Sigmoid colon (tissue), 7 donors: ENCODE results near the gene ATG5. TPM values are rescaled to one million over a fixed set of nuclear protein-coding genes. Genes with fewer than 3 reads are reported as not detected.

Experiments
- DNase-seq: peaks from one replicate; pipeline ENCODE4 v3.0.0-alpha.2; 2019
- H3K27ac ChIP-seq, 4 donors: fragments of 200-600 bp; sonication (generic); one replicate each; pipeline ENCODE4 v1.5.1; 2016 to 2019; ENCODE audit warnings: mild to moderate bottlenecking in 1 of 4
- H3K27me3 ChIP-seq, 3 donors: fragments of 200-600 bp; sonication (generic); one replicate each; pipeline ENCODE4 v1.5.1; 2019; ENCODE audit warnings: mild to moderate bottlenecking in 1 of 3
- H3K36me3 ChIP-seq, 4 donors: fragments of 200-600 bp; sonication (generic); one replicate each; pipeline ENCODE4 v1.5.1; 2016 to 2019
- H3K4me1 ChIP-seq, 4 donors: fragments of 200-600 bp; sonication (generic); one replicate each; pipeline ENCODE4 v1.5.1; 2017 to 2019
- H3K4me3 ChIP-seq, 4 donors: fragments of 200-600 bp; sonication (generic); one replicate each; pipeline ENCODE4 v1.5.1; 2017 to 2019; ENCODE audit warnings: mild to moderate bottlenecking in 2 of 4, moderate library complexity in 1 of 4
- H3K9me3 ChIP-seq, 4 donors: fragments of 200-600 bp in 3 of 4; sonication (generic) in 3 of 4; one replicate each; pipeline versions ENCODE4 v1.5.1 to v1.6.1; 2013 to 2019
- EP300 ChIP-seq, 4 donors: sonication (generic); formaldehyde crosslinking; IDR thresholded peaks; one replicate each; pipeline ENCODE4 v1.6.1; 2017; ENCODE audit warnings: antibody characterized with exemption in 4 of 4
- POLR2A ChIP-seq, 2 donors: fragments of 450-650 bp; IDR thresholded peaks; one replicate each; pipeline ENCODE4 v1.6.1; 2016; ENCODE audit warnings: antibody characterized with exemption in 2 of 2, mild to moderate bottlenecking in 2 of 2, moderate library complexity in 2 of 2
- POLR2AphosphoS5 ChIP-seq, 4 donors: sonication (generic); formaldehyde crosslinking; IDR thresholded peaks; one replicate each; pipeline ENCODE4 v1.6.1; 2017; ENCODE audit warnings: antibody characterized with exemption in 4 of 4
- WGBS, 2 donors: extraction: QIAGEN DNeasy Blood & Tissue Kit; methylation state at CpG; one replicate each; pipeline ENCODE4 v1.1.7; 2013; 5-methylcytosine and 5-hydroxymethylcytosine counted together
- intact Hi-C: fragments of 100-400 bp; cut with DNase I; formaldehyde crosslinking; loops from one replicate; pipeline ENCODE4 v1.15.1; 2023
- polyA plus RNA-seq, 3 donors: library from polyadenylated mRNA; stranded (reverse); fragments of 200-250 nt; gene quantifications; one replicate each; pipeline ENCODE4 v1.2.3, GENCODE V29; 2013
- small RNA-seq, 3 donors: library from RNA; depleted of rRNA; stranded (forward); fragments of <200 nt; gene quantifications; one replicate each; pipeline ENCODE3, GENCODE V24; 2016
- total RNA-seq, 4 donors: library from RNA; depleted of rRNA; stranded (reverse); fragments of >200 nt; gene quantifications; one replicate each; pipeline ENCODE4 v1.1.0, GENCODE V29; 2016
- TF ChIP-seq, protein P1 (sequence below), 4 experiments: fragments of 450-650 bp in 3 of 4; fragments of 200-600 bp in 1 of 4; IDR thresholded peaks; one replicate each; pipeline ENCODE4 v1.5.1; 2016 to 2019; ENCODE audit warnings: antibody characterized with exemption in 4 of 4, mild to moderate bottlenecking in 3 of 4, moderate library complexity in 2 of 4
- donor health status: healthy with polysubstance abuse.
- donor health status: Bipolar disorder and iron deficiency.
- donor health status: healthy.

Gene ATG5
- total and polyA plus RNA-seq, 7 donors = 27.8 to 59.2 (median 48.6) TPM

DNA sequence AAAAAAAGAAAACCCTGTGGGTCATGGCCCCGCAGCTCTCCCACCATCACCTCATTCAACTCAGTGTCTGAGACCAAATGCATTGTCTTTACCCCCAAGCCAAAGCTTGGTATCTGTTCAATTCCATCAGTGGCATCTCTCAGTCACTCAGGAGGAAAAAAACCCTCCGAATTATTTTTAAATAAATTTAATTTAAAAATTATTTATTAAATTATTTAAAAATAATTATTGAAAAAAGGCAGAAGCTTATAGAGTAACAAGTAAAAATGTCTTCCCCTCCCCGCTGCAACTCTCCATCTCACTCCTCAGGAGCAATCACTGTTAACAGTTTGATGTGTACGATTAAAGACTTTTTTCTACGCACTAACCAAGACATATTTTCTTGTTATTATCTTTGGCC, 188.7 kb downstream of the ATG5 start:
- Histone ChIP-seq H3K27me3 (no peaks in the 10 kb centered on the region), H3K36me3 (no peaks in the 10 kb centered on the region), H3K4me3 (no peak overlapping the region), H3K4me1 (no peaks in the 10 kb centered on the region), H3K27ac (no peak overlapping the region), H3K9me3 (no peaks in the 10 kb centered on the region)
- TF ChIP-seq POLR2A (IDR thresholded peaks at IDR 0.05) (no peak), EP300 (IDR thresholded peaks at IDR 0.05) (no peak)
- 94 to 97% methylated on average over 5 of the region's 5 CpGs for WGBS, 2 donors
- DNase-seq = no peak
- intact Hi-C loops = no loop called here

DNA sequence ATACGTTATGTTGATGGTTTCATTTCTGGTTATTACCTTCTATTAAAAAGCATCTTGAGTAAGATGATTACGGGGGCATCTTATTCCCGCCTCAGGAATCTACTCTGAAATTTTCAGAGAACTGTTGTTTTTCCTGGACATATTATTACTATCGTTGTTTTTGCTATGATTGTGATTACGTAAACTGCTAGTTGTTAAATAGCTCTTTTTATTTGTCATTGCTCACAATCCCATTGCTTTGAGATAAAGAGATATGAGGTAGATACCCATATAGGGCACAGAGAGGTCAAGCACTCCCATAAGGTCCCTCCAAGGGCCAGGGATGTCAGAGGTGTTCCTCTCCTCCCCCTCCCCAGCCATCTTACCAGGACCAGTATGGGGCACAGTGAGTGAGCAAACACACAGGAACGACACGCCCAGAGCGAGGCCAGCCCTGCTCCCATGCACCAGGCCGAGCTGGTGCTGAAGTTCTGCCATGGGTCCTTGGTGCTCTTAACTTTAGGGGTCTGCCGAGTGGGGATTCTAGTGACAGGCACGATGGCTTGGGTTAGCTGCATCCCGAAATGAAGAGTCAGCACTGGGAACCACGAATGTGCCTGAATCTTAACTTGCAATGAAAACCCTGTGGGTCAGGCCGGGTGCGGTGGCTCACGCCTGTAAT, 189.5 kb downstream of the ATG5 start:
- Histone ChIP-seq H3K4me3 (no peak overlapping the region), H3K36me3 (no peaks in the 10 kb centered on the region), H3K27me3 (no peaks in the 10 kb centered on the region), H3K9me3 (no peaks in the 10 kb centered on the region), H3K27ac (no peak overlapping the region), H3K4me1 (no peaks in the 10 kb centered on the region)
- intact Hi-C loops = no loop called here
- 66 to 89% methylated on average over 16 of the region's 16 CpGs for WGBS, 2 donors
- DNase-seq = no peak
- TF ChIP-seq POLR2AphosphoS5 (IDR thresholded peaks at IDR 0.05) (no peak), POLR2A (IDR thresholded peaks at IDR 0.05) (no peak)

DNA sequence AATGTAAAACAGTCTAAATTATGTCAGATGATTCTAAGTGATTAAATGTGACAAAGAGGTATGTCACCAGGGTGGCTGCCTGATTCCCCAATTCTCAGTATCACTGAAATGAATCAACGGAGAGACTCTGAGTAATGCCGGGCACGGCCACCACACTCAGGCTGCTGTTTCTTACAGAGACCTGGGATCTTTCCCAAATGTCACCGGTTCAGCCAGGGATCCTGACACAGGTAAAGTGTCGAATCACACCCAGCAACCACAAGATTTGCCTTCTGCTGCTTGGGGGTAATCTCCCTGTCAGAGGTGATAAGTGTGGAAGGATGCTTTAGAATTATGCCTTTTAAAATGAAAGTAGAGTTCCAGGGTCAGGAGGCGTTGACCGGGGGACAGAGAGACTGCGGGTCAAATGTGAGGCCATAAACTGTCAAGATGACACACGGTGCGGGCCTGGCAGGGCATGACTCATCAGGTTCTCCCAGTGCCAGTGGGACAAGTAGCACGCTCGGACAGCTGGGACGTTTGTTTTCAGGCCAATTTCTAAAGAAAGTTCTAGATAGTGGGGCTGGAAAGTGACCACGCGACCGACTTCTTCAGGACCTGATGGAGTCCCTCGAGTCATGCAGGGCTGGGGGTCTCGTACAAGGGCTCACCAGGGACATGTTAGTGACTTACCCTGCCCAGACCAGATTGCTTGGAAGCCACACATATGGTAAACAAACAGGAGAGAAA, 190.5 kb downstream of the ATG5 start:
- Histone ChIP-seq H3K9me3 (no peaks in the 10 kb centered on the region), H3K4me1 (no peaks in the 10 kb centered on the region), H3K27ac (no peak overlapping the region), H3K27me3 (no peaks in the 10 kb centered on the region), H3K36me3 (no peaks in the 10 kb centered on the region), H3K4me3 (no peak overlapping the region)
- intact Hi-C loops = no loop called here
- no peak for TF ChIP-seq EP300 (IDR thresholded peaks at IDR 0.05)
- TF ChIP-seq POLR2AphosphoS5 (IDR thresholded peaks at IDR 0.05) = no peak
- TF ChIP-seq, protein P1, sequence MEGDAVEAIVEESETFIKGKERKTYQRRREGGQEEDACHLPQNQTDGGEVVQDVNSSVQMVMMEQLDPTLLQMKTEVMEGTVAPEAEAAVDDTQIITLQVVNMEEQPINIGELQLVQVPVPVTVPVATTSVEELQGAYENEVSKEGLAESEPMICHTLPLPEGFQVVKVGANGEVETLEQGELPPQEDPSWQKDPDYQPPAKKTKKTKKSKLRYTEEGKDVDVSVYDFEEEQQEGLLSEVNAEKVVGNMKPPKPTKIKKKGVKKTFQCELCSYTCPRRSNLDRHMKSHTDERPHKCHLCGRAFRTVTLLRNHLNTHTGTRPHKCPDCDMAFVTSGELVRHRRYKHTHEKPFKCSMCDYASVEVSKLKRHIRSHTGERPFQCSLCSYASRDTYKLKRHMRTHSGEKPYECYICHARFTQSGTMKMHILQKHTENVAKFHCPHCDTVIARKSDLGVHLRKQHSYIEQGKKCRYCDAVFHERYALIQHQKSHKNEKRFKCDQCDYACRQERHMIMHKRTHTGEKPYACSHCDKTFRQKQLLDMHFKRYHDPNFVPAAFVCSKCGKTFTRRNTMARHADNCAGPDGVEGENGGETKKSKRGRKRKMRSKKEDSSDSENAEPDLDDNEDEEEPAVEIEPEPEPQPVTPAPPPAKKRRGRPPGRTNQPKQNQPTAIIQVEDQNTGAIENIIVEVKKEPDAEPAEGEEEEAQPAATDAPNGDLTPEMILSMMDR (IDR thresholded peaks at IDR 0.05) = no peak
- TF ChIP-seq POLR2A (IDR thresholded peaks at IDR 0.05) = no peak
- WGBS, 2 donors = 52 to 73% methylated on average over 18 of the region's 18 CpGs
- DNase-seq = no peak

Small RNA genes within 50 kb of the gene (small RNA-seq; reads per million reads assigned to genes)
- gene RF00015 (0 reads per million in 3 donors), gene RN7SL47P (0 reads per million in 3 donors), gene RNU6-344P (0 reads per million in 3 donors)

Other genes with a start within 250 kb of the ATG5 start
- gene PRDM1, start 239.4 kb downstream of the ATG5 start, total RNA-seq = 1 to 10 TPM in 3 of 4 donors, under 1 TPM in 1; 0.55 to 1.6 (median 1.2) TPM
- gene PRDM1, start 239.4 kb downstream of the ATG5 start, polyA plus RNA-seq = 10 to 100 TPM in 1 of 3 donors, 1 to 10 TPM in 2; 3.0 to 17.6 (median 7.2) TPM
- 10 to 100 TPM in 1 of 4 donors, 1 to 10 TPM in 3; 5.8 to 16.8 (median 6.6) TPM for gene CRYBG1, start 35.0 kb upstream of the ATG5 start, total RNA-seq
- 10 to 100 TPM; 10.2 to 26.5 (median 19.4) TPM for gene CRYBG1, start 35.0 kb upstream of the ATG5 start, polyA plus RNA-seq